HepG2 (cell line): ENCODE data around the gene CYP27A1. TPM values are rescaled to one million over a fixed set of nuclear protein-coding genes. Genes with fewer than 3 reads are reported as not detected.

ENCODE experiments used
- DRAP1 ChIP-seq: IDR thresholded peaks from 2 replicates; pipeline ENCODE4 v1.6.1; 2016; ENCODE audit warnings: missing genetic modification reagents, missing compliant biosample characterization
- ELK4 ChIP-seq: sonication (generic); formaldehyde crosslinking; IDR thresholded peaks from 2 replicates; pipeline ENCODE4 v1.9.0; 2021; ENCODE audit warnings: missing genetic modification reagents, borderline replicate concordance
- GFI1 ChIP-seq: sonication (generic); formaldehyde crosslinking; IDR thresholded peaks from 2 replicates; pipeline ENCODE4 v1.5.0; 2020; ENCODE audit warnings: missing genetic modification reagents, mild to moderate bottlenecking, borderline replicate concordance
- HOXD1 ChIP-seq: sonication (generic); formaldehyde crosslinking; IDR thresholded peaks from 2 replicates; pipeline ENCODE4 v1.5.0; 2020; ENCODE audit warnings: missing genetic modification reagents
- IKZF1 ChIP-seq: fragments of 450-650 bp; IDR thresholded peaks from 2 replicates; pipeline ENCODE4 v1.7.1; 2016
- MIER3 ChIP-seq: IDR thresholded peaks from 2 replicates; pipeline ENCODE4 v1.6.1; 2016; ENCODE audit warnings: missing compliant biosample characterization, borderline replicate concordance
- SIX1 ChIP-seq: sonication (generic); formaldehyde crosslinking; IDR thresholded peaks from 2 replicates; pipeline ENCODE4 v1.4.0; 2020; ENCODE audit warnings: missing genetic modification reagents, borderline replicate concordance
- SMC3 ChIP-seq: IDR thresholded peaks from 2 replicates; pipeline ENCODE4 v1.6.1; 2011; ENCODE audit warnings: low read length, improper control_type of control experiment
- TERF1 ChIP-seq: sonication (generic); formaldehyde crosslinking; IDR thresholded peaks from 2 replicates; pipeline ENCODE4 v1.8.0; 2022; ENCODE audit warnings: mild to moderate bottlenecking, missing genetic modification reagents, moderate library complexity
- THYN1 ChIP-seq: sonication (generic); formaldehyde crosslinking; IDR thresholded peaks from 2 replicates; pipeline ENCODE4 v1.8.1; 2023; ENCODE audit warnings: low read depth, mild to moderate bottlenecking, moderate library complexity, missing genetic modification reagents, borderline replicate concordance
- XRCC5 ChIP-seq: fragments of 200-400 bp; formaldehyde crosslinking; optimal IDR thresholded peaks from 2 replicates; pipeline ENCODE3; 2017; ENCODE audit warnings: mild to moderate bottlenecking, low read length
- ZBTB2 ChIP-seq: sonication (generic); formaldehyde crosslinking; IDR thresholded peaks from 2 replicates; pipeline ENCODE4 v1.8.0; 2022; ENCODE audit warnings: low read depth, missing genetic modification reagents
- ZNF318 ChIP-seq: sonication (generic); formaldehyde crosslinking; IDR thresholded peaks from 2 replicates; pipeline ENCODE4 v1.4.0; 2020; ENCODE audit warnings: mild to moderate bottlenecking, missing genetic modification reagents
- ZNF572 ChIP-seq: sonication (generic); formaldehyde crosslinking; IDR thresholded peaks from 2 replicates; pipeline ENCODE4 v1.5.1; 2020; ENCODE audit warnings: mild to moderate bottlenecking, missing genetic modification reagents
- ZNF678 ChIP-seq: sonication (generic); formaldehyde crosslinking; IDR thresholded peaks from 2 replicates; pipeline ENCODE4 v1.4.0; 2020; ENCODE audit warnings: mild to moderate bottlenecking, missing genetic modification reagents
- ZNF703 ChIP-seq: sonication (generic); formaldehyde crosslinking; IDR thresholded peaks from 2 replicates; pipeline ENCODE4 v1.5.1; 2020; ENCODE audit warnings: missing genetic modification reagents, mild to moderate bottlenecking, moderate library complexity, borderline replicate concordance
- polyA plus RNA-seq, 8 experiments: library from polyadenylated mRNA; depleted of rRNA in 3 of 8; stranded (reverse) in 7 of 8; unstranded in 1 of 8; fragments of >200 nt; fragmentation: Illumina TruSeq in 4 of 8; extraction: Trizol in 4 of 8; gene quantifications; 2 replicates each; pipeline versions ENCODE4 v1.2.1 to v1.2.3, GENCODE V29; 2011 to 2016; ENCODE audit warnings: low read depth in 4 of 8, missing spikeins in 1 of 8, mixed read lengths in 1 of 8; ENCODE audit not compliant: insufficient read depth in 1 of 8
- total RNA-seq, 5 experiments: library from RNA; depleted of rRNA; stranded (reverse); fragments of >200 nt; fragmentation: Illumina TruSeq; extraction: Trizol; gene quantifications; 2 replicates each; pipeline ENCODE4 v1.2.3, GENCODE V29; 2016; ENCODE audit warnings: low read depth in 1 of 5

CYP27A1 gene
- total and polyA plus RNA-seq, 2 of the 13 experiments (the other 11 are each of a cell fraction or from before 2014, with no cell fraction given): 157 to 266 TPM

GRCh38 chr2:218745559-218746469 lies 36.1 kb upstream of the CYP27A1 start (continued):
- TF ChIP-seq TERF1 (CRISPR knock-in tag): no peak
- TF ChIP-seq SIX1 (CRISPR knock-in tag): peak; percentile 20; the same call in 1 of the 2 replicates
- peak; percentile 31 for TF ChIP-seq SMC3
- TF ChIP-seq ZBTB2 (CRISPR knock-in tag): no peak
- TF ChIP-seq HOXD1 (CRISPR knock-in tag): no peak
- TF ChIP-seq ZNF703 (CRISPR knock-in tag): no peak
- 0 out of 2 replicates have a peak, but pooled peaks have one; percentile 25 for TF ChIP-seq DRAP1
- no peak for TF ChIP-seq THYN1 (CRISPR knock-in tag)
- peak; percentile 25; the same call in 1 of the 2 replicates for TF ChIP-seq MIER3 (CRISPR knock-in tag)
- no peak for TF ChIP-seq ELK4
- no peak for TF ChIP-seq GFI1
- no peak for TF ChIP-seq ZNF572
- no peak for TF ChIP-seq ZNF318 (CRISPR knock-in tag)
- TF ChIP-seq IKZF1: no peak
- TF ChIP-seq ZNF678: no peak
- TF ChIP-seq XRCC5: no peak
